ENCODE results near the gene UBE2G2. TPM values are rescaled to one million over a fixed set of nuclear protein-coding genes. Genes with fewer than 3 reads are reported as not detected.
A peak's percentile ranks its signal among the peaks of the same experiment; 100 is the strongest.

Gene UBE2G2
- total RNA-seq, 1 experiment from 2014 or later: 121 TPM

GRCh38 chr21:44800103-44800502, 1.5 kb downstream of the UBE2G2 start:
- H2BK120ac ChIP-seq (ENCODE audit: low read depth, low read length, poor library complexity, severe bottlenecking): no peak overlapping the region
- WGBS (ENCODE audit: extremely low coverage, insufficient read length, low lambda C conversion rate): no CpG with 5 or more reads among the region's 12 CpGs
- peaks cover 2% of the 10 kb centered on the region for H3K79me1 ChIP-seq (ENCODE audit: insufficient read depth, low read depth, low read length, poor library complexity, severe bottlenecking)
- H3K18ac ChIP-seq (ENCODE audit: insufficient read length, low read depth, low read length): no peak overlapping the region
- no peak overlapping the region for H2AK5ac ChIP-seq (ENCODE audit: insufficient read length, low read length)
- Mint-ChIP-seq H3K4me3 (peak overlapping the region; percentile 95 to 96), H3K36me3 (ENCODE audit: insufficient read depth in 1 of 3, low read depth in 3 of 3) (peaks cover 26 to 59% (median 44%) of the 10 kb centered on the region in 3 experiments), H3K27ac (no peak overlapping the region), H3K27me3 (ENCODE audit: low read depth) (no peaks in the 10 kb centered on the region), H3K9me3 (no peaks in the 10 kb centered on the region), H3K4me1 (peaks cover 23 to 36% of the 10 kb centered on the region in 2 experiments)
- peaks cover 19% of the 10 kb centered on the region; the same call in 1 of the 2 replicates for H3K79me2 ChIP-seq (ENCODE audit: insufficient read depth, low read length)
- no peaks in the 10 kb centered on the region for H3K9me3 ChIP-seq (ENCODE audit: control insufficient read depth, low read depth, low read length)
- no peak overlapping the region for H2BK15ac ChIP-seq (ENCODE audit: low read depth, low read length)
- H2AFZ ChIP-seq (ENCODE audit: low read length): no peak overlapping the region
- H2BK12ac ChIP-seq (ENCODE audit: insufficient read length, low read depth, low read length): no peak overlapping the region
- no peak overlapping the region for H3K14ac ChIP-seq (ENCODE audit: insufficient read depth, low read length)
- H4K20me1 ChIP-seq (ENCODE audit: control insufficient read depth, insufficient read depth, insufficient read length): no peaks in the 10 kb centered on the region
- no peak overlapping the region for H3T11ph ChIP-seq (ENCODE audit: low read length)
- TF ChIP-seq CTCF (conservative IDR thresholded peaks at IDR 0.05): peak; percentile 62
- H3K23ac ChIP-seq (ENCODE audit: insufficient read length, low read depth, low read length): no peak overlapping the region
- no peak overlapping the region for H2BK20ac ChIP-seq (ENCODE audit: low read depth, low read length, poor library complexity, severe bottlenecking)
- H3K56ac ChIP-seq (ENCODE audit: insufficient read length, low read depth, low read length): no peak overlapping the region
- DNase-seq: no peak
- H3K27me3 ChIP-seq (ENCODE audit: insufficient read depth, low read length): no peaks in the 10 kb centered on the region
- no peaks in the 10 kb centered on the region for H3K4me1 ChIP-seq (ENCODE audit: insufficient read depth, low read length)
- H4K5ac ChIP-seq (ENCODE audit: insufficient read length, low read depth, low read length): no peak overlapping the region
- H4K91ac ChIP-seq (ENCODE audit: insufficient read length, low read depth, low read length): no peak overlapping the region
- no peak overlapping the region for H3K4ac ChIP-seq (ENCODE audit: low read depth, low read length)
- H3K9ac ChIP-seq (ENCODE audit: extremely low read depth, insufficient read length, low read length): no peak overlapping the region
- H3K23me2 ChIP-seq (ENCODE audit: insufficient read length, low read depth, low read length, poor library complexity, severe bottlenecking): peaks cover 13% of the 10 kb centered on the region
- no peak overlapping the region for H2BK5ac ChIP-seq (ENCODE audit: insufficient read length, low read length)
- H3K27ac ChIP-seq (ENCODE audit: insufficient read length, low read depth, low read length): no peak overlapping the region
- peak overlapping the region; percentile 48 for H3K4me2 ChIP-seq (ENCODE audit: insufficient read depth, insufficient read length, low read length)
- H4K8ac ChIP-seq (replicated peaks; ENCODE audit: insufficient read length, low read depth, low read length): no peak overlapping the region

Measured in H9 (cell line).